Activated CD8-positive, alpha-beta memory T cell treated with anti-CD3 and anti-CD28 coated beads, Interleukin-2, amount 50 U/mL, for 24 hours (primary cell): Measurements from ENCODE around the gene STIM1.
"Not testable (repeated sequence)": the region's sequence is repeated elsewhere in the genome, so short reads cannot be mapped to it uniquely, and the experiment has no call there.

Experiments used
- DNase-seq: peaks from one replicate; pipeline ENCODE4 v3.0.0-alpha.2; 2020; ENCODE audit errors: extremely low read depth

The STIM1 gene

GRCh38 chr11:4026389-4026788, 170.9 kb downstream of the STIM1 start:
- no peak for DNase-seq

GRCh38 chr11:4027746-4028145, 172.3 kb downstream of the STIM1 start:
- no peak for DNase-seq

- no peak for DNase-seq
Observed at GRCh38 chr11:4030197-4030596, 174.7 kb downstream of the STIM1 start.

- DNase-seq, result no peak
Observed at GRCh38 chr11:4032097-4032496, 176.6 kb downstream of the STIM1 start.

GRCh38 chr11:4035985-4036384, 180.5 kb downstream of the STIM1 start:
- no peak for DNase-seq

- DNase-seq, result no peak
Observed at GRCh38 chr11:4039011-4039410, 183.5 kb downstream of the STIM1 start.

GRCh38 chr11:4040461-4040860, 185.0 kb downstream of the STIM1 start:
- DNase-seq, result no peak

- no peak for DNase-seq
Observed at GRCh38 chr11:4041731-4042391, 186.4 kb downstream of the STIM1 start.

GRCh38 chr11:4044976-4045646, 189.6 kb downstream of the STIM1 start:
- DNase-seq, result no peak

GRCh38 chr11:4048340-4048739, 192.9 kb downstream of the STIM1 start:
- no peak for DNase-seq

GRCh38 chr11:4049006-4049405, 193.5 kb downstream of the STIM1 start:
- no peak for DNase-seq

- DNase-seq, result no peak
Observed at GRCh38 chr11:4050138-4050537, 194.7 kb downstream of the STIM1 start.

- DNase-seq, result not testable (repeated sequence)
Observed at GRCh38 chr11:4053200-4053599, 197.7 kb downstream of the STIM1 start.

- no peak for DNase-seq
Observed at GRCh38 chr11:4054643-4055042, 199.2 kb downstream of the STIM1 start.

GRCh38 chr11:4059424-4059823, 204.0 kb downstream of the STIM1 start:
- DNase-seq, result no peak

GRCh38 chr11:4060182-4060923, 204.9 kb downstream of the STIM1 start:
- DNase-seq, result no peak

GRCh38 chr11:4061700-4062099, 206.2 kb downstream of the STIM1 start:
- DNase-seq, result no peak

GRCh38 chr11:4063348-4063747, 207.9 kb downstream of the STIM1 start:
- no peak for DNase-seq

- DNase-seq, result no peak
Observed at GRCh38 chr11:4064278-4064955, 209.0 kb downstream of the STIM1 start.

- DNase-seq, result no peak
Observed at GRCh38 chr11:4065086-4065485, 209.6 kb downstream of the STIM1 start.

- no peak for DNase-seq
Observed at GRCh38 chr11:4065601-4066377, 210.3 kb downstream of the STIM1 start.

GRCh38 chr11:4066910-4067309, 211.4 kb downstream of the STIM1 start:
- no peak for DNase-seq
